HG02840 (cell line): ENCODE measurements around the gene PTX4.
"Not testable (repeated sequence)": the region's sequence is repeated elsewhere in the genome, so short reads cannot be mapped to it uniquely, and the experiment has no call there.

Experiments
- ATAC-seq: cut with Tn5 transposase; IDR thresholded peaks from one replicate; pipeline ENCODE4 v1.9.1; 2021; ENCODE audit warnings: mild to moderate bottlenecking, moderate library complexity, moderate number of reproducible peaks; ENCODE audit not compliant: unreplicated experiment, low FRiP score

Gene PTX4

GRCh38 chr16:1486551-1487390, 2.0 kb downstream of the PTX4 start:
- ATAC-seq: no peak

- no peak for ATAC-seq
Measured at GRCh38 chr16:1485847-1486496, 2.8 kb downstream of the PTX4 start.

- ATAC-seq: no peak
Measured at GRCh38 chr16:1481906-1482835, 6.6 kb downstream of the PTX4 start.

GRCh38 chr16:1478937-1479336, 9.8 kb downstream of the PTX4 start:
- not testable (repeated sequence) for ATAC-seq

- no peak for ATAC-seq
Measured at GRCh38 chr16:1477033-1477432, 11.7 kb downstream of the PTX4 start.

GRCh38 chr16:1475552-1476114, 13.1 kb downstream of the PTX4 start:
- ATAC-seq: peak; percentile 4

GRCh38 chr16:1474796-1475551, 13.8 kb downstream of the PTX4 start, which contains the start of gene CLCN7:
Gene CLCN7, minus strand, starts transcription at chr16:1475028. Its CDS starts 54 bp downstream, at chr16:1474974.
- ATAC-seq: peak; percentile 84

- peak; percentile 16 for ATAC-seq
Measured at GRCh38 chr16:1474082-1474795, 14.5 kb downstream of the PTX4 start.

GRCh38 chr16:1472974-1473373, 15.8 kb downstream of the PTX4 start:
- ATAC-seq: no peak

GRCh38 chr16:1471569-1472194, 17.1 kb downstream of the PTX4 start:
- ATAC-seq: no peak

- ATAC-seq: no peak
Measured at GRCh38 chr16:1470481-1471251, 18.1 kb downstream of the PTX4 start.

- no peak for ATAC-seq
Measured at GRCh38 chr16:1469693-1470201, 19.0 kb downstream of the PTX4 start.

GRCh38 chr16:1469141-1469540, 19.6 kb downstream of the PTX4 start:
- ATAC-seq: not testable (repeated sequence)

- ATAC-seq: no peak
Measured at GRCh38 chr16:1468426-1468810, 20.3 kb downstream of the PTX4 start.

GRCh38 chr16:1466968-1467521, 21.7 kb downstream of the PTX4 start:
- ATAC-seq: no peak

GRCh38 chr16:1466054-1466453, 22.7 kb downstream of the PTX4 start:
- no peak for ATAC-seq

GRCh38 chr16:1465567-1465915, 23.2 kb downstream of the PTX4 start:
- ATAC-seq: no peak
